ENCODE measurements around the gene LMCD1. TPM values are rescaled to one million over a fixed set of nuclear protein-coding genes. Genes with fewer than 3 reads are reported as not detected.

LMCD1 gene
- polyA plus RNA-seq, 1 of the 3 experiments (the other 2 are of a cell fraction) = 23.6 TPM

DNA sequence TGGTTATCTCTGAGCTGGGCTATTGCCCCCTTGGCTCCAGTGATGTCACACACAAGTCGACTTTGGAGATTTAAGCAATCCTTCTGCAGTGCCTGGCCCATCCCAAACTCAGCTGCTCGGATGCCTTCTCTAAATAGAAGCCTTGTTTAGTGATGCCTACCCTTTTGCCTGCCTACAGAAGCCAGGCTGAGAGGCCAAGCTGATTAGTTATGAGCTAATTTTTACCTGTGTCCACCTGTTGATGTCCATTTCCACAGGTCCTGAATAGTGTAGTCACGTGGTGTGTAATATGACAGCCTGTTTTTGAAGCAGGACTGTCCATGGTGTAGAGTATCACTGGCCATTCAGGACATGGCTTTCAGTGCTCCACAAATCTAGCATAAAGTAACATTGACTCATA is 97.5 kb downstream of the LMCD1 start:
- WGBS (ENCODE audit: low lambda C conversion rate) = 35% methylated on average over 3 of the region's 3 CpGs
- ChIA-PET POLR2A (no interaction called here), CTCF (interaction anchor here (1.2 to 1.4 kb wide), 2 partner anchors 157 to 295 kb away, joined by 4 to 5 read pairs; no protein-coding TSS in a partner anchor)
- H3K4me3 ChIP-seq (ENCODE audit: low read depth in 2 of 2, low read length in 1 of 2) = no peak overlapping the region
- H3K27ac ChIP-seq (ENCODE audit: low read depth in 2 of 2, low read length in 1 of 2) = no peak overlapping the region
- H3K9me3 ChIP-seq = no peaks in the 10 kb centered on the region
- H4K20me1 ChIP-seq (ENCODE audit: insufficient read depth) = no peaks in the 10 kb centered on the region
- H3F3A ChIP-seq (replicated peaks; ENCODE audit: insufficient read depth) = no peaks in the 10 kb centered on the region
- peaks cover 0 to 6% of the 10 kb centered on the region in 2 experiments; a peak in 1 of 4 replicates for H3K4me1 ChIP-seq (ENCODE audit: control insufficient read depth in 1 of 2, insufficient read depth in 2 of 2, low read depth in 1 of 2, low read length in 1 of 2)
- no peak overlapping the region for H3K9ac ChIP-seq
- no peak overlapping the region for H3K4me2 ChIP-seq
- no peaks in the 10 kb centered on the region for H3K79me2 ChIP-seq (ENCODE audit: insufficient read depth)
- no peaks in the 10 kb centered on the region for H3K36me3 ChIP-seq (replicated peaks in 1 of 2; ENCODE audit: control insufficient read depth in 1 of 2, insufficient read depth in 2 of 2, low read length in 1 of 2)
- H2AFZ ChIP-seq (ENCODE audit: low read depth) = no peak overlapping the region
- DNase-seq = no peak
- TF ChIP-seq SMC3 (IDR thresholded peaks at IDR 0.05; ENCODE audit: low read depth, low read length) = no peak
- H3K27me3 ChIP-seq (ENCODE audit: insufficient read depth) = no peaks in the 10 kb centered on the region
- H3K9me2 ChIP-seq = no peaks in the 10 kb centered on the region

DNA sequence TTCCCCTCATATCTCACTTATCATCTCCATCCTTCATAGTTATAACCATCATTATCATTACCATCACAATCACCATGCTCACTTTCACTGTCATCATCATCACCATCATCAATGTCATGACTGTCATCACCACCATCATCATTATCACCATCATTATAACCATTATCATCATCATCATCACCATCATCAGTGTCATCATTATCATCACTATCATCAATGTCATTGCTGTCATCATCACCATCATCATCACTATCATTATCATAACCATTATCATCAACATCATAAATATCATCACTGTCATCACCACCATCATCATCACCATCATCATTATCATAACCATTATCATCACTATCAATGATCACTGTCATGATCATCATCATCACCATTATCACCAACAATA is 98.8 kb downstream of the LMCD1 start:
- no peaks in the 10 kb centered on the region for H3K27me3 ChIP-seq (ENCODE audit: insufficient read depth)
- no peak for DNase-seq
- no peaks in the 10 kb centered on the region for H3F3A ChIP-seq (replicated peaks; ENCODE audit: insufficient read depth)
- peaks cover 0 to 7% of the 10 kb centered on the region in 2 experiments; a peak in 1 of 4 replicates for H3K4me1 ChIP-seq (ENCODE audit: control insufficient read depth in 1 of 2, insufficient read depth in 2 of 2, low read depth in 1 of 2, low read length in 1 of 2)
- no peaks in the 10 kb centered on the region for H3K9me2 ChIP-seq
- H3K9me3 ChIP-seq = no peaks in the 10 kb centered on the region
- no peak overlapping the region for H3K27ac ChIP-seq (ENCODE audit: low read depth in 2 of 2, low read length in 1 of 2)
- no peak overlapping the region for H3K4me3 ChIP-seq (ENCODE audit: low read depth in 2 of 2, low read length in 1 of 2)
- no peaks in the 10 kb centered on the region for H3K79me2 ChIP-seq (ENCODE audit: insufficient read depth)
- ChIA-PET CTCF (interaction anchor here (0.6 kb wide), 1 partner anchor 100 kb away, joined by 3 read pairs; no protein-coding TSS in a partner anchor), POLR2A (no interaction called here)
- no peak overlapping the region for H3K4me2 ChIP-seq
- H3K9ac ChIP-seq = no peak overlapping the region
- no peak overlapping the region for H2AFZ ChIP-seq (ENCODE audit: low read depth)
- TF ChIP-seq GATA2 (CRISPR knock-in tag; IDR thresholded peaks at IDR 0.05) = no peak
- no peak for TF ChIP-seq ELF1 (IDR thresholded peaks at IDR 0.05)
- TF ChIP-seq, protein P1, sequence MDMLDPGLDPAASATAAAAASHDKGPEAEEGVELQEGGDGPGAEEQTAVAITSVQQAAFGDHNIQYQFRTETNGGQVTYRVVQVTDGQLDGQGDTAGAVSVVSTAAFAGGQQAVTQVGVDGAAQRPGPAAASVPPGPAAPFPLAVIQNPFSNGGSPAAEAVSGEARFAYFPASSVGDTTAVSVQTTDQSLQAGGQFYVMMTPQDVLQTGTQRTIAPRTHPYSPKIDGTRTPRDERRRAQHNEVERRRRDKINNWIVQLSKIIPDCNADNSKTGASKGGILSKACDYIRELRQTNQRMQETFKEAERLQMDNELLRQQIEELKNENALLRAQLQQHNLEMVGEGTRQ (IDR thresholded peaks at IDR 0.05; ENCODE audit: borderline replicate concordance, low read depth, low read length) = no peak
- no peak for TF ChIP-seq YY1 (IDR thresholded peaks at IDR 0.05; ENCODE audit: low read depth)
- TF ChIP-seq, protein P2, sequence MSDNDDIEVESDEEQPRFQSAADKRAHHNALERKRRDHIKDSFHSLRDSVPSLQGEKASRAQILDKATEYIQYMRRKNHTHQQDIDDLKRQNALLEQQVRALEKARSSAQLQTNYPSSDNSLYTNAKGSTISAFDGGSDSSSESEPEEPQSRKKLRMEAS (IDR thresholded peaks at IDR 0.05; ENCODE audit: low read depth) = no peak
- TF ChIP-seq TCF12 (IDR thresholded peaks at IDR 0.05) = no peak
- TF ChIP-seq, protein P3, sequence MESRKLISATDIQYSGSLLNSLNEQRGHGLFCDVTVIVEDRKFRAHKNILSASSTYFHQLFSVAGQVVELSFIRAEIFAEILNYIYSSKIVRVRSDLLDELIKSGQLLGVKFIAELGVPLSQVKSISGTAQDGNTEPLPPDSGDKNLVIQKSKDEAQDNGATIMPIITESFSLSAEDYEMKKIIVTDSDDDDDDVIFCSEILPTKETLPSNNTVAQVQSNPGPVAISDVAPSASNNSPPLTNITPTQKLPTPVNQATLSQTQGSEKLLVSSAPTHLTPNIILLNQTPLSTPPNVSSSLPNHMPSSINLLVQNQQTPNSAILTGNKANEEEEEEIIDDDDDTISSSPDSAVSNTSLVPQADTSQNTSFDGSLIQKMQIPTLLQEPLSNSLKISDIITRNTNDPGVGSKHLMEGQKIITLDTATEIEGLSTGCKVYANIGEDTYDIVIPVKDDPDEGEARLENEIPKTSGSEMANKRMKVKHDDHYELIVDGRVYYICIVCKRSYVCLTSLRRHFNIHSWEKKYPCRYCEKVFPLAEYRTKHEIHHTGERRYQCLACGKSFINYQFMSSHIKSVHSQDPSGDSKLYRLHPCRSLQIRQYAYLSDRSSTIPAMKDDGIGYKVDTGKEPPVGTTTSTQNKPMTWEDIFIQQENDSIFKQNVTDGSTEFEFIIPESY (IDR thresholded peaks at IDR 0.05; ENCODE audit: borderline replicate concordance, low read depth) = no peak
- TF ChIP-seq TAF1 (IDR thresholded peaks at IDR 0.05; ENCODE audit: borderline replicate concordance, low read depth, low read length) = no peak
- no peak for TF ChIP-seq NRF1 (IDR thresholded peaks at IDR 0.05; ENCODE audit: low read depth, low read length)
- no peak for TF ChIP-seq EZH2phosphoT487 (IDR thresholded peaks at IDR 0.05; ENCODE audit: borderline replicate concordance, low read depth)
- TF ChIP-seq RFX5 (IDR thresholded peaks at IDR 0.05; ENCODE audit: low read length) = no peak
- TF ChIP-seq, protein P4, sequence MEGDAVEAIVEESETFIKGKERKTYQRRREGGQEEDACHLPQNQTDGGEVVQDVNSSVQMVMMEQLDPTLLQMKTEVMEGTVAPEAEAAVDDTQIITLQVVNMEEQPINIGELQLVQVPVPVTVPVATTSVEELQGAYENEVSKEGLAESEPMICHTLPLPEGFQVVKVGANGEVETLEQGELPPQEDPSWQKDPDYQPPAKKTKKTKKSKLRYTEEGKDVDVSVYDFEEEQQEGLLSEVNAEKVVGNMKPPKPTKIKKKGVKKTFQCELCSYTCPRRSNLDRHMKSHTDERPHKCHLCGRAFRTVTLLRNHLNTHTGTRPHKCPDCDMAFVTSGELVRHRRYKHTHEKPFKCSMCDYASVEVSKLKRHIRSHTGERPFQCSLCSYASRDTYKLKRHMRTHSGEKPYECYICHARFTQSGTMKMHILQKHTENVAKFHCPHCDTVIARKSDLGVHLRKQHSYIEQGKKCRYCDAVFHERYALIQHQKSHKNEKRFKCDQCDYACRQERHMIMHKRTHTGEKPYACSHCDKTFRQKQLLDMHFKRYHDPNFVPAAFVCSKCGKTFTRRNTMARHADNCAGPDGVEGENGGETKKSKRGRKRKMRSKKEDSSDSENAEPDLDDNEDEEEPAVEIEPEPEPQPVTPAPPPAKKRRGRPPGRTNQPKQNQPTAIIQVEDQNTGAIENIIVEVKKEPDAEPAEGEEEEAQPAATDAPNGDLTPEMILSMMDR (IDR thresholded peaks at IDR 0.05) = no peak
- TF ChIP-seq, protein P5, sequence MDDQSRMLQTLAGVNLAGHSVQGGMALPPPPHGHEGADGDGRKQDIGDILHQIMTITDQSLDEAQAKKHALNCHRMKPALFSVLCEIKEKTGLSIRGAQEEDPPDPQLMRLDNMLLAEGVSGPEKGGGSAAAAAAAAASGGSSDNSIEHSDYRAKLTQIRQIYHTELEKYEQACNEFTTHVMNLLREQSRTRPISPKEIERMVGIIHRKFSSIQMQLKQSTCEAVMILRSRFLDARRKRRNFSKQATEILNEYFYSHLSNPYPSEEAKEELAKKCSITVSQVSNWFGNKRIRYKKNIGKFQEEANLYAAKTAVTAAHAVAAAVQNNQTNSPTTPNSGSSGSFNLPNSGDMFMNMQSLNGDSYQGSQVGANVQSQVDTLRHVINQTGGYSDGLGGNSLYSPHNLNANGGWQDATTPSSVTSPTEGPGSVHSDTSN (IDR thresholded peaks at IDR 0.05) = no peak
- H4K20me1 ChIP-seq (ENCODE audit: insufficient read depth) = no peaks in the 10 kb centered on the region
- no peaks in the 10 kb centered on the region for H3K36me3 ChIP-seq (replicated peaks in 1 of 2; ENCODE audit: control insufficient read depth in 1 of 2, insufficient read depth in 2 of 2, low read length in 1 of 2)
